Regular cardiac myocyte (primary cell): ENCODE measurements around the gene CHMP2A. TPM values are rescaled to one million over a fixed set of nuclear protein-coding genes. Genes with fewer than 3 reads are reported as not detected.

ENCODE experiments used
- total RNA-seq: library from RNA; depleted of rRNA; stranded (reverse); fragments of >200 nt; gene quantifications from 2 replicates; pipeline ENCODE4 v1.2.3, GENCODE V29; 2014

The CHMP2A gene
- total RNA-seq, result 98.7 and 136 TPM in 2 replicates

GRCh38 chr19:58554494-58555368, at the start of gene CHMP2A:
Gene CHMP2A, minus strand, starts transcription at chr19:58555105. Its CDS starts 893 bp downstream, at chr19:58554212.

GRCh38 chr19:58572818-58573657, 18.1 kb upstream of the CHMP2A start, which contains the start of gene MZF1:
Gene MZF1, minus strand, starts transcription at chr19:58573335. Its CDS starts 1,946 bp downstream, at chr19:58571389.

GRCh38 chr19:58558066-58558622, 3.2 kb upstream of the CHMP2A start, which contains the start of gene UBE2M:
Gene UBE2M, minus strand, starts transcription at chr19:58558611. Its CDS starts 230 bp downstream, at chr19:58558381.

GRCh38 chr19:58543826-58544590, 10.9 kb downstream of the CHMP2A start, which contains the start of gene TRIM28:
Gene TRIM28, plus strand, starts transcription at chr19:58544064. Its CDS starts 694 bp downstream, at chr19:58544758.

GRCh38 chr19:58519355-58520256, 35.3 kb downstream of the CHMP2A start, which contains the start of gene ZBTB45:
Gene ZBTB45, minus strand, starts transcription at chr19:58519810. Its CDS starts 2,137 bp downstream, at chr19:58517673.

DNA sequence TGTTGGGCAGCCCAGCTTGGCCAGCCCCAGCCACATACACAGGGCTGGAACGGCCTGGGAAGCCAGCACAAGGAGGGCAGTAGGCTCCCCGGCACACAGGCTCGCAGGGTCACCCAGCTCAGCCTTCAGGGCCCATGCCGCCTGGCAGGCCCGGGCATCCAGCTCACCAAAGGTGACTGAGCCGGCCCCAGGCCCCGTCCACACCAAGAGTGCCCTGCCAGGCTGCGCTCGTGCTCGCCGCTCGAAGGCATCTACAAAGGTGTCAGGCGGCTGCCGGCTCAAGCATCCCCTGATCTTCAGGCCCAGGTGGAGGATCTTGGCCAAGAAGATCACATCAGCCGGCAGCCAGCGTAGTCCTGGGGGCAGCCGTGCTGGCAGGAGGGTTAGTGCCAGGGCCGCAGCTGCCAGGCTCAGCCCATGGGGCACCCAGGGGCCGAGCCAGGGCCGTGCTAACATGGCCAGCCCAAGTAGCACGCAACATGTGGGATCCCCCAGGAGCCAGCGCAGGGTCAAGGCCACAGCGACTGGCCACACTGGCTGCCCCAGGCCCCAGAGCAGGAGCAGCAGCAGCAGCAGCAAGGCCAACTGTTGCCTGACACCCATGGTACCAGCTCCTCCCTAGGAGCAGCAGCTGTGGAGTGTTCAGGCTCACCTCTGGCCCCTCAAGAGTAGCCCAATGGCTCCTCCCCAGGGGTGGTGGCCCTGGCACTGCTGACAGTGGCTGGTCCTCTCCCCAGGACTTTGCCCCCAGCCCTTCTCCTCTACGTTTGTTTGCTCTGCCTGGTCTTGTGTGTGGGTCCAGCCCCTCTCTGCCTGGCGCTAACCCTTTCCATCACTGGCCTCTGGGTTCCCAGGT, 43.3 kb downstream of the CHMP2A start, which contains the start of gene SLC27A5:
SLC27A5 (minus strand) TSS at position 640 of the 856 bp plus-strand sequence; CDS start at position 603, 37 bp downstream.

Other genes with a start within 250 kb of the CHMP2A start
- 20.6 and 38.2 TPM in 2 replicates for gene ERVK3-1, start 249.7 kb downstream of the CHMP2A start, total RNA-seq
- gene ZSCAN22, start 228.1 kb downstream of the CHMP2A start, total RNA-seq, result 2.3 and 2.7 TPM in 2 replicates
- 6.1 and 14.4 TPM in 2 replicates for gene A1BG, start 201.6 kb downstream of the CHMP2A start, total RNA-seq
- gene ZNF497, start 192.4 kb downstream of the CHMP2A start, total RNA-seq, result 0.58 and 1.1 TPM in 2 replicates
- gene ZNF837, start 174.1 kb downstream of the CHMP2A start, total RNA-seq, result 1.2 and 3.9 TPM in 2 replicates
- gene RPS5, start 167.8 kb downstream of the CHMP2A start, total RNA-seq, result 2,110 and 2,179 TPM in 2 replicates
- 0.38 TPM in 1 of 2 replicates, not detected in the other for gene RNF225, start 159.4 kb downstream of the CHMP2A start, total RNA-seq
- 12.7 and 16.7 TPM in 2 replicates for gene ZNF584, start 146.5 kb downstream of the CHMP2A start, total RNA-seq
- gene ZNF132, start 115.0 kb downstream of the CHMP2A start, total RNA-seq, result 10.4 and 12.7 TPM in 2 replicates
- gene ZNF324B, start 103.5 kb downstream of the CHMP2A start, total RNA-seq, result 7.3 and 10.0 TPM in 2 replicates
- gene ZNF324, start 88.0 kb downstream of the CHMP2A start, total RNA-seq, result 11.8 and 16.3 TPM in 2 replicates
- 5.4 and 5.9 TPM in 2 replicates for gene ZNF446, start 78.8 kb downstream of the CHMP2A start, total RNA-seq
- 2.8 and 2.9 TPM in 2 replicates for gene SLC27A5, start 43.1 kb downstream of the CHMP2A start, total RNA-seq
- gene ZBTB45, start 35.3 kb downstream of the CHMP2A start, total RNA-seq, result 3.4 and 5.6 TPM in 2 replicates
- gene TRIM28, start 11.0 kb downstream of the CHMP2A start, total RNA-seq, result 171 and 383 TPM in 2 replicates
- 51.0 and 87.0 TPM in 2 replicates for gene UBE2M, start 3.5 kb upstream of the CHMP2A start, total RNA-seq
- 10.9 and 20.9 TPM in 2 replicates for gene MZF1, start 18.2 kb upstream of the CHMP2A start, total RNA-seq